HG02870 (cell line): ENCODE data around the gene ZNF280A.
"Not testable (repeated sequence)": the region's sequence is repeated elsewhere in the genome, so short reads cannot be mapped to it uniquely, and the experiment has no call there.

Source experiments
- ATAC-seq: cut with Tn5 transposase; IDR thresholded peaks from one replicate; pipeline ENCODE4 v1.9.1; 2021; ENCODE audit warnings: mild to moderate bottlenecking, moderate library complexity; ENCODE audit not compliant: unreplicated experiment

The ZNF280A gene

GRCh38 chr22:22546490-22546889 lies 26.4 kb upstream of the ZNF280A start:
- ATAC-seq, result no peak

- ATAC-seq, result no peak
These were observed 25.0 kb upstream of the ZNF280A start for GRCh38 chr22:22545084-22545483.

- no peak for ATAC-seq
These were observed 18.3 kb upstream of the ZNF280A start for GRCh38 chr22:22538226-22538989.

GRCh38 chr22:22536916-22537315 lies 16.8 kb upstream of the ZNF280A start:
- ATAC-seq, result no peak

- no peak for ATAC-seq
These were observed 16.4 kb upstream of the ZNF280A start for GRCh38 chr22:22536515-22536914.

GRCh38 chr22:22535662-22536061 lies 15.6 kb upstream of the ZNF280A start:
- no peak for ATAC-seq

GRCh38 chr22:22534604-22535415 lies 14.7 kb upstream of the ZNF280A start:
- no peak for ATAC-seq

- ATAC-seq, result no peak
These were observed 13.8 kb upstream of the ZNF280A start for GRCh38 chr22:22533863-22534262.

- ATAC-seq, result no peak
These were observed 13.3 kb upstream of the ZNF280A start for GRCh38 chr22:22533417-22533816.

- not testable (repeated sequence) for ATAC-seq
These were observed 12.5 kb upstream of the ZNF280A start for GRCh38 chr22:22532547-22533071.

GRCh38 chr22:22531770-22532546 lies 11.9 kb upstream of the ZNF280A start:
- ATAC-seq, result no peak

GRCh38 chr22:22528780-22529179 lies 8.7 kb upstream of the ZNF280A start:
- no peak for ATAC-seq

- no peak for ATAC-seq
These were observed 7.2 kb upstream of the ZNF280A start for GRCh38 chr22:22527312-22527711.

- no peak for ATAC-seq
These were observed 6.2 kb upstream of the ZNF280A start for GRCh38 chr22:22526125-22526912.

- no peak for ATAC-seq
These were observed 3.4 kb upstream of the ZNF280A start for GRCh38 chr22:22523494-22523893.

- no peak for ATAC-seq
These were observed 1.6 kb upstream of the ZNF280A start for GRCh38 chr22:22521631-22522030.

GRCh38 chr22:22520667-22521602 lies 865 bp upstream of the ZNF280A start:
- ATAC-seq, result no peak

GRCh38 chr22:22519591-22519990 lies 479 bp downstream of the ZNF280A start:
- no peak for ATAC-seq

- ATAC-seq, result no peak
These were observed 3.1 kb downstream of the ZNF280A start for GRCh38 chr22:22516992-22517391.
